ENCODE results near the gene SNAP29. TPM values are rescaled to one million over a fixed set of nuclear protein-coding genes. Genes with fewer than 3 reads are reported as not detected.

The SNAP29 gene
- total RNA-seq, 6 experiments from 2014 or later: 34.2 to 40.7 (median 38.0) TPM

DNA sequence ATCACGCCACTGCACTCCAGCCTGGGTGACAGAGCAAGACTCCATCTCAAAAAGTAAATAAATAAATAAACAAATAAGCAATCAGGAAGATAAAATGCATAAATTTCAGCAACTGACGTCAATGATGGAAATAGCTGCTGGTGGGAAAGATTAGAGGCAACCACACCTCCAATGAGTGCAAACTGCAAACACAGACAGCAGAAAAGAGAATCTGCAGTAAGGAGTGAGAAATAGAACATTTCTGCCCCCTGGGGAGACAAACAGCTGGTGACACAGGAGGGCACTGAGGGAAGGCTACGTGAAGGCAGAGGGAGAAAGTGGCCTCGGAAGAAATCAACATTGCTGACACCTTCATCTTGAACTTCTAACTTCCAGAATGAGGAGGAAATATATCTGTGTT, 6.7 kb upstream of the SNAP29 start:
- Mint-ChIP-seq H3K9me3 (no peaks in the 10 kb centered on the region), H3K36me3 (ENCODE audit: low read depth) (no peaks in the 10 kb centered on the region), H3K27me3 (ENCODE audit: insufficient read depth) (no peaks in the 10 kb centered on the region), H3K27ac (no peak overlapping the region), H3K4me3 (no peak overlapping the region), H3K4me1 (ENCODE audit: low read depth) (peaks cover 13% of the 10 kb centered on the region)
- no peak for DNase-seq
- TF ChIP-seq, protein P1, sequence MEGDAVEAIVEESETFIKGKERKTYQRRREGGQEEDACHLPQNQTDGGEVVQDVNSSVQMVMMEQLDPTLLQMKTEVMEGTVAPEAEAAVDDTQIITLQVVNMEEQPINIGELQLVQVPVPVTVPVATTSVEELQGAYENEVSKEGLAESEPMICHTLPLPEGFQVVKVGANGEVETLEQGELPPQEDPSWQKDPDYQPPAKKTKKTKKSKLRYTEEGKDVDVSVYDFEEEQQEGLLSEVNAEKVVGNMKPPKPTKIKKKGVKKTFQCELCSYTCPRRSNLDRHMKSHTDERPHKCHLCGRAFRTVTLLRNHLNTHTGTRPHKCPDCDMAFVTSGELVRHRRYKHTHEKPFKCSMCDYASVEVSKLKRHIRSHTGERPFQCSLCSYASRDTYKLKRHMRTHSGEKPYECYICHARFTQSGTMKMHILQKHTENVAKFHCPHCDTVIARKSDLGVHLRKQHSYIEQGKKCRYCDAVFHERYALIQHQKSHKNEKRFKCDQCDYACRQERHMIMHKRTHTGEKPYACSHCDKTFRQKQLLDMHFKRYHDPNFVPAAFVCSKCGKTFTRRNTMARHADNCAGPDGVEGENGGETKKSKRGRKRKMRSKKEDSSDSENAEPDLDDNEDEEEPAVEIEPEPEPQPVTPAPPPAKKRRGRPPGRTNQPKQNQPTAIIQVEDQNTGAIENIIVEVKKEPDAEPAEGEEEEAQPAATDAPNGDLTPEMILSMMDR (IDR thresholded peaks at IDR 0.05): no peak

DNA sequence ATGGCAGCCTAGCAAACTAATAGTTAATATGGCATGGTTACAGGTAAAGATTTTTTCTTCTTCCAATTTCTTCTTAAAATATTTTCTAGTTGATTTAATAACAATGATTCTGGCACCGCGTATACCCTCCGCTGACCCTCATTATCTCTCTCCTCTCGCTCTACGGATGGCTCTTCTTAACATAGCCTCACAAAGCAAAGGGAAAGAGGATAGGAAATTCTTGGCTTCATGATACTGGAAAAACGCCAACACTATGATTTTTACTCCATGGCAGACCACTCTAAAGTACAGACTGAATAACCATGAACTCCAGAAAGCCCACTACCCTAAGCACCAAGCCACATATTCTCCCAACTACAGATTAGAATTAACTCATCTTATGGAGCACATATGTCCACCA, 6.3 kb upstream of the SNAP29 start:
- no peak for DNase-seq
- H3K4me3 Mint-ChIP-seq: no peak overlapping the region
- H3K9me3 Mint-ChIP-seq: no peaks in the 10 kb centered on the region
- H3K36me3 Mint-ChIP-seq (ENCODE audit: low read depth): no peaks in the 10 kb centered on the region
- no peak overlapping the region for H3K27ac Mint-ChIP-seq
- no peaks in the 10 kb centered on the region for H3K27me3 Mint-ChIP-seq (ENCODE audit: insufficient read depth)
- TF ChIP-seq, protein P1 (IDR thresholded peaks at IDR 0.05): no peak
- peaks cover 17% of the 10 kb centered on the region for H3K4me1 Mint-ChIP-seq (ENCODE audit: low read depth)

DNA sequence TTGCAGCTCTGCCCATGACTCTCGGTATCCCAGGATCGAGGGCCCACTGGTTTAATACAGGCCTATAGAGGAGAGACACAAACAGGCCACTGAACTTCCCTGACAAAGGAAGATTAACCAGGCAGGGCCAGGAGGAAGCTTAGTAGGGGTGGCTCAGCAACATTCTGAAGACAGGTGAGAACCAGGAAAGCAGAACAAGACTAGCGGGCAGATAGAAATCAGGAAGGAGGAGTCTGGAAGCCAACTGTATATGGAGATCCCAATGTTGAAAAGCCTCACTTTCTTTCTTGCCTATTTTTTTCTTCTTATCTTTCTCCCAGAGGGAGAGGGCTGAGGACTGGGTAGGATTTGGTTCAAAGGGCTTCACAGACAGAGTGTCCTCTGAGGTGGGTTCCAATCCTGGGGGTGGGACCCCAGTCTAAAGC, 5.6 kb upstream of the SNAP29 start:
- H3K4me1 Mint-ChIP-seq (ENCODE audit: low read depth): peaks cover 23% of the 10 kb centered on the region
- H3K4me3 Mint-ChIP-seq: no peak overlapping the region
- no peaks in the 10 kb centered on the region for H3K27me3 Mint-ChIP-seq (ENCODE audit: insufficient read depth)
- no peak overlapping the region for H3K27ac Mint-ChIP-seq
- H3K36me3 Mint-ChIP-seq (ENCODE audit: low read depth): no peaks in the 10 kb centered on the region
- DNase-seq: no peak
- no peaks in the 10 kb centered on the region for H3K9me3 Mint-ChIP-seq
- TF ChIP-seq, protein P1 (IDR thresholded peaks at IDR 0.05): no peak

GRCh38 chr22:20857247-20857643, 1.6 kb upstream of the SNAP29 start:
- Mint-ChIP-seq H3K9me3 (no peaks in the 10 kb centered on the region), H3K4me1 (ENCODE audit: low read depth) (peaks cover 34% of the 10 kb centered on the region), H3K27me3 (ENCODE audit: insufficient read depth) (no peaks in the 10 kb centered on the region), H3K27ac (peak overlapping the region; percentile 76), H3K4me3 (peak overlapping the region; percentile 92), H3K36me3 (ENCODE audit: low read depth) (no peaks in the 10 kb centered on the region)
- no peak for DNase-seq
- TF ChIP-seq, protein P1 (IDR thresholded peaks at IDR 0.05): no peak

DNA sequence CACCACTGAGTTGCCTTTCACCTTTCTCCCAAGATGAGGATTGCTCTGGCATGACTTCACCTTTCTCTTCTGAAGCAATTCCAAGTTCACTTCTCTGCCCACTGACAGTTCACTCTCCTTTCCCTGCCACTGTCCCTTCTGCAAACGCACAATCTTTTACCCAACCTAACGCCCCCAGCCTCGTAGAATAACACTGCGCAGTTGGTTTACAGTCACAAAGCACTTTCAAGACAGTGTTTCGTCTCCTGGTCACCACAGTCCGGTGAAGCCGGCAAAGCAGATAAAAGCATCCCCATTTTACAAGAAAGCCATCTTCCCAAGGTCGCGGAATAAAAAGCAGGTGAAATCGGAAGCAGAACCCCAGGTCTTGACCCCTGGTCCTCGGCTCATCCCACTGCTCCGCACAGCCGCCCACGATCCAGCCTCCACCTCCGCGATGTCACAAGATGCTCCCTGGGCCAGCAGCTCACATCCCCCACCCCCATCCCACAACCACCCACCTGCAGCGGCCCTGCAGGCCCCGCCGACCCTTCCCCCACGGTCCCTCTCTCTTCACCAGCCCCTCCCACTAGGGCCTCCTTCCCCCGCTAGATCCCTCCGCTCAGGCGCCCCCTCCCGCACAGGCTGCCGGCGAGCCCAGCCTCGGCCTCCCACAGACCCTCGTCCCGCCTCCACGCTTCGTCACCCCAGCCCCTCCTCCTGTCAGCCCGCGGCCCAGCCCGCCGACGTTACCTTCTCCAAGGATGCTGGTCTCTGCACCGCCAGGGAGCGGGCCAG, 781 bp upstream of the SNAP29 start:
- H3K9me3 Mint-ChIP-seq: no peaks in the 10 kb centered on the region
- peaks cover 35% of the 10 kb centered on the region for H3K4me1 Mint-ChIP-seq (ENCODE audit: low read depth)
- peak; percentile 74 for DNase-seq
- H3K4me3 Mint-ChIP-seq: peak overlapping the region; percentile 92
- no peaks in the 10 kb centered on the region; the same call in 1 of the 2 replicates for H3K27me3 Mint-ChIP-seq (ENCODE audit: insufficient read depth)
- peak overlapping the region; percentile 76 for H3K27ac Mint-ChIP-seq
- TF ChIP-seq, protein P1 (IDR thresholded peaks at IDR 0.05): no peak; the same call in 1 of the 2 replicates
- no peaks in the 10 kb centered on the region for H3K36me3 Mint-ChIP-seq (ENCODE audit: low read depth)

Measured in HFFc6 (cell line).